SH-SY5Y (cell line): ENCODE measurements around the gene XPR1.

ENCODE experiments used
- GATA2 ChIP-seq: IDR thresholded peaks from 2 replicates; pipeline ENCODE4 v1.6.1; 2011; ENCODE audit warnings: mild to moderate bottlenecking, low read depth, low read length
- GATA3 ChIP-seq: IDR thresholded peaks from 2 replicates; pipeline ENCODE4 v1.6.1; 2011; ENCODE audit warnings: low read depth, mild to moderate bottlenecking, low read length, moderate library complexity

- no peak for TF ChIP-seq GATA2
- no peak for TF ChIP-seq GATA3
These were observed 300.6 kb downstream of the XPR1 start for GRCh38 chr1:180932378-180932777.
